Stimulated activated CD8-positive, alpha-beta memory T cell treated with anti-CD3 and anti-CD28 coated beads, Interleukin-4, amount 100 ng/mL, for 24 hours (primary cell): Measurements from ENCODE around the gene PRPF31.
A peak's percentile ranks its signal among the peaks of the same experiment; 100 is the strongest.

Experiments
- DNase-seq: peaks from one replicate; pipeline ENCODE4 v3.0.0-alpha.2; 2020; ENCODE audit warnings: low read depth

The PRPF31 gene

GRCh38 chr19:54141356-54141755 is 25.8 kb downstream of the PRPF31 start:
- DNase-seq: no peak

- DNase-seq: no peak
These were observed 26.7 kb downstream of the PRPF31 start for GRCh38 chr19:54142166-54142780.

- DNase-seq: no peak
These were observed 30.1 kb downstream of the PRPF31 start for GRCh38 chr19:54145541-54146158.

- no peak for DNase-seq
These were observed 32.1 kb downstream of the PRPF31 start for GRCh38 chr19:54147676-54148075.

GRCh38 chr19:54148158-54148557 is 32.6 kb downstream of the PRPF31 start:
- DNase-seq: no peak

GRCh38 chr19:54149021-54149812 is 33.7 kb downstream of the PRPF31 start:
- no peak for DNase-seq

GRCh38 chr19:54151362-54152035 is 35.9 kb downstream of the PRPF31 start:
- no peak for DNase-seq

- no peak for DNase-seq
These were observed 36.7 kb downstream of the PRPF31 start for GRCh38 chr19:54152267-54152666.

- DNase-seq: no peak
These were observed 37.4 kb downstream of the PRPF31 start for GRCh38 chr19:54152878-54153524.

- DNase-seq: no peak
These were observed 38.3 kb downstream of the PRPF31 start for GRCh38 chr19:54153731-54154326.

- DNase-seq: no peak
These were observed 39.2 kb downstream of the PRPF31 start for GRCh38 chr19:54154603-54155345.

GRCh38 chr19:54155694-54156093 is 40.1 kb downstream of the PRPF31 start:
- DNase-seq: no peak

- DNase-seq: no peak
These were observed 40.9 kb downstream of the PRPF31 start for GRCh38 chr19:54156490-54156889.

- DNase-seq: no peak
These were observed 41.4 kb downstream of the PRPF31 start for GRCh38 chr19:54156953-54157352.

- no peak for DNase-seq
These were observed 43.3 kb downstream of the PRPF31 start for GRCh38 chr19:54158812-54159351.

- DNase-seq: peak; percentile 97
These were observed 44.0 kb downstream of the PRPF31 start, which contains the start of gene LENG1 for GRCh38 chr19:54159352-54160181. LENG1 (minus strand) TSS chr19:54159721; CDS start chr19:54159695, 26 bp downstream.

- DNase-seq: no peak
These were observed 44.7 kb downstream of the PRPF31 start for GRCh38 chr19:54160182-54160811.

GRCh38 chr19:54160854-54161253 is 45.3 kb downstream of the PRPF31 start:
- no peak for DNase-seq

GRCh38 chr19:54162241-54162805 is 46.8 kb downstream of the PRPF31 start:
- DNase-seq: peak; percentile 70
